Measurements from ENCODE around the gene TECPR1.

GRCh38 chr7:98276241-98276761 lies 24.3 kb upstream of the TECPR1 start:
- TF ChIP-seq RAD21 (IDR thresholded peaks at IDR 0.05; ENCODE audit: low read depth) (no peak), YY1 (IDR thresholded peaks at IDR 0.05; ENCODE audit: low read depth) (no peak), MAX (IDR thresholded peaks at IDR 0.05) (no peak), EP300 (IDR thresholded peaks at IDR 0.05; ENCODE audit: borderline replicate concordance) (no peak), TAF1 (IDR thresholded peaks at IDR 0.05; ENCODE audit: low read depth) (no peak), NFIC (IDR thresholded peaks at IDR 0.05) (no peak), CEBPB (IDR thresholded peaks at IDR 0.05) (no peak), ZBTB7A (IDR thresholded peaks at IDR 0.05; ENCODE audit: low read depth) (no peak), FOXM1 (IDR thresholded peaks at IDR 0.05; ENCODE audit: borderline replicate concordance, low read depth) (no peak)

Data from Ishikawa (cell line).